Measurements from ENCODE around the gene TIA1. TPM values are rescaled to one million over a fixed set of nuclear protein-coding genes. Genes with fewer than 3 reads are reported as not detected.

The TIA1 gene
- total RNA-seq, 1 experiment from 2014 or later = 123 TPM

DNA sequence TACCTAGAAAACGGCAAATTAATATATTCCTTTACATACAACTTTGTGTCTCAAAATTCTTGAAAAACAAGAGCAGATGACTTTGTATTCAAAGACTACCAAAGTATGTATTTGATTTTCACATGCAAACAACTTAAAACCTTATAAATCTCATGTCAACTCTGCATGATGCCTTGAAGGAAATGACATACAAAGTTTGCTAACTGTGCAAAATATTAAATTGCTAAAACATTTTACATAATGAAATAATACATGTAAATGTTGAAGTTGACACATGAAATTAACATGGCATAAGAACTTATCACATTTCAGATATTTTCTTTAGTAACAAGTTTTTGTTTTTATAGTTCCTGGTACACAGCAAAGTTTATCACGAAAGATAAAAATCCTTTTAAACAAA is 36.8 kb downstream of the TIA1 start:
- Histone ChIP-seq H3K79me2 (ENCODE audit: low read length) (no peaks in the 10 kb centered on the region), H3K4me2 (ENCODE audit: low read length) (no peak overlapping the region), H3K36me3 (ENCODE audit: low read depth, low read length) (peaks cover 24% of the 10 kb centered on the region), H3K27me3 (ENCODE audit: low read length) (no peaks in the 10 kb centered on the region), H3K9me3 (ENCODE audit: low read length) (no peaks in the 10 kb centered on the region), H3K27ac (ENCODE audit: low read length) (no peak overlapping the region), H3F3A (ENCODE audit: low read length, unreplicated experiment) (no peaks in the 10 kb centered on the region), H4K20me1 (ENCODE audit: low read length) (no peaks in the 10 kb centered on the region), H3K9ac (ENCODE audit: low read length) (no peak overlapping the region), H3K4me3 (ENCODE audit: low read length) (no peak overlapping the region), H3K4me1 (ENCODE audit: insufficient read depth, low read length) (no peaks in the 10 kb centered on the region), H2AFZ (ENCODE audit: low read length) (no peak overlapping the region), H3K9me2 (replicated peaks; ENCODE audit: low read length) (no peaks in the 10 kb centered on the region)
- ChIA-PET POLR2A (ENCODE audit: unreplicated experiment) (no interaction called here), CTCF (no interaction called here)
- no peak for TF ChIP-seq CTCF (conservative IDR thresholded peaks at IDR 0.05; ENCODE audit: low read depth, low read length)
- intact Hi-C loops (cut with micrococcal nuclease) = no loop called here
- BruUV-seq (replicated peaks) = no TSS peak
- ATAC-seq = no peak
- DNase-seq = no peak

GRCh38 chr2:70204452-70204851 is 44.0 kb downstream of the TIA1 start:
- intact Hi-C loops (cut with micrococcal nuclease) = no loop called here
- CTCF ChIA-PET = no interaction called here
- Histone ChIP-seq H3F3A (ENCODE audit: low read length, unreplicated experiment) (no peaks in the 10 kb centered on the region), H3K27me3 (ENCODE audit: low read length) (no peaks in the 10 kb centered on the region), H3K9ac (ENCODE audit: low read length) (no peak overlapping the region), H3K27ac (ENCODE audit: low read length) (no peak overlapping the region), H3K4me2 (ENCODE audit: low read length) (no peak overlapping the region), H3K9me3 (ENCODE audit: low read length) (no peaks in the 10 kb centered on the region), H3K4me1 (ENCODE audit: insufficient read depth, low read length) (no peaks in the 10 kb centered on the region), H2AFZ (ENCODE audit: low read length) (no peak overlapping the region), H3K4me3 (ENCODE audit: low read length) (no peak overlapping the region), H3K79me2 (ENCODE audit: low read length) (no peaks in the 10 kb centered on the region), H3K9me2 (replicated peaks; ENCODE audit: low read length) (no peaks in the 10 kb centered on the region), H4K20me1 (ENCODE audit: low read length) (no peaks in the 10 kb centered on the region), H3K36me3 (ENCODE audit: low read depth, low read length) (no peaks in the 10 kb centered on the region; the same call in 1 of the 2 replicates)
- POLR2A ChIA-PET (ENCODE audit: unreplicated experiment) = no interaction called here
- ATAC-seq = no peak
- no peak for DNase-seq
- TF ChIP-seq EZH2 (IDR thresholded peaks at IDR 0.05; ENCODE audit: low read length, unreplicated experiment) (no peak), CTCF (conservative IDR thresholded peaks at IDR 0.05; ENCODE audit: low read depth, low read length) (no peak), EZH2phosphoT487 (IDR thresholded peaks at IDR 0.05; ENCODE audit: borderline replicate concordance, low read length) (no peak)
- TSS peak; percentile 6 for BruUV-seq (replicated peaks)

DNA sequence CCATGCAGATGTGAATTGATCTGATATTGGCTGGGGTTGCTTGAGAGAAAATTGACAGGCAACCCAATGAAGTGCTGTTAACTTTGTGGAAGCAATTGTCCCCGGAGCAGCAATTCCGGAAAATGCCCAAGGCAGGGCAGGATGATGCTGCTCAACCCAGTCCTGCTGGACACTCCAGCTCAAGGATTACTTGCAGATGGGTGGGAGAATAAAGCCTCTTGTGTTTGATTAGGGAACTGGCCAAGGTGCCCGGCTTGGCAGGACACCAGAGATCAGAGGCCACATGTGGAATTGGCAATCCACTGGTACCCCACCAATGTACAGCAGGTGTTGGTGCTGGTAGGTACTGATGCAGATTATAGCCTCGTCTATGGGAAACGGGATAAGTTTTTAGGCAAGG is 45.3 kb downstream of the TIA1 start:
- H3K9ac ChIP-seq (ENCODE audit: low read length) = no peak overlapping the region
- H3K4me3 ChIP-seq (ENCODE audit: low read length) = no peak overlapping the region
- no peaks in the 10 kb centered on the region for H3K9me3 ChIP-seq (ENCODE audit: low read length)
- no peaks in the 10 kb centered on the region for H3K9me2 ChIP-seq (replicated peaks; ENCODE audit: low read length)
- H4K20me1 ChIP-seq (ENCODE audit: low read length) = no peaks in the 10 kb centered on the region
- peak; percentile 43 for ATAC-seq
- no TSS peak for BruUV-seq (replicated peaks)
- H3K4me2 ChIP-seq (ENCODE audit: low read length) = no peak overlapping the region
- DNase-seq = peak; percentile 14
- H2AFZ ChIP-seq (ENCODE audit: low read length) = no peak overlapping the region
- intact Hi-C loops (cut with micrococcal nuclease) = no loop called here
- POLR2A ChIA-PET (ENCODE audit: unreplicated experiment) = no interaction called here
- no peaks in the 10 kb centered on the region for H3K36me3 ChIP-seq (ENCODE audit: low read depth, low read length)
- no peaks in the 10 kb centered on the region for H3K27me3 ChIP-seq (ENCODE audit: low read length)
- H3K4me1 ChIP-seq (ENCODE audit: insufficient read depth, low read length) = no peaks in the 10 kb centered on the region
- CTCF ChIA-PET = no interaction called here
- no peak overlapping the region for H3K27ac ChIP-seq (ENCODE audit: low read length)
- no peaks in the 10 kb centered on the region for H3K79me2 ChIP-seq (ENCODE audit: low read length)
- TF ChIP-seq EZH2 (IDR thresholded peaks at IDR 0.05; ENCODE audit: low read length, unreplicated experiment) (no peak), CTCF (conservative IDR thresholded peaks at IDR 0.05; ENCODE audit: low read depth, low read length) (no peak), EZH2phosphoT487 (IDR thresholded peaks at IDR 0.05; ENCODE audit: borderline replicate concordance, low read length) (no peak)
- no peaks in the 10 kb centered on the region for H3F3A ChIP-seq (ENCODE audit: low read length, unreplicated experiment)
